PC-9 (cell line): ENCODE measurements around the gene YES1.

Experiments
- EZH2 ChIP-seq: fragments of 200-600 bp; sonication (generic); IDR thresholded peaks from 2 replicates; pipeline ENCODE4 v1.8.0; 2017; ENCODE audit warnings: antibody characterized with exemption, low read depth
- TF ChIP-seq, protein P1 (sequence below): fragments of 200-600 bp; sonication (generic); conservative IDR thresholded peaks from 2 replicates; pipeline ENCODE4 v1.6.1; 2017; ENCODE audit warnings: mixed run types, antibody characterized with exemption, mild to moderate bottlenecking, moderate library complexity

- TF ChIP-seq, protein P1, sequence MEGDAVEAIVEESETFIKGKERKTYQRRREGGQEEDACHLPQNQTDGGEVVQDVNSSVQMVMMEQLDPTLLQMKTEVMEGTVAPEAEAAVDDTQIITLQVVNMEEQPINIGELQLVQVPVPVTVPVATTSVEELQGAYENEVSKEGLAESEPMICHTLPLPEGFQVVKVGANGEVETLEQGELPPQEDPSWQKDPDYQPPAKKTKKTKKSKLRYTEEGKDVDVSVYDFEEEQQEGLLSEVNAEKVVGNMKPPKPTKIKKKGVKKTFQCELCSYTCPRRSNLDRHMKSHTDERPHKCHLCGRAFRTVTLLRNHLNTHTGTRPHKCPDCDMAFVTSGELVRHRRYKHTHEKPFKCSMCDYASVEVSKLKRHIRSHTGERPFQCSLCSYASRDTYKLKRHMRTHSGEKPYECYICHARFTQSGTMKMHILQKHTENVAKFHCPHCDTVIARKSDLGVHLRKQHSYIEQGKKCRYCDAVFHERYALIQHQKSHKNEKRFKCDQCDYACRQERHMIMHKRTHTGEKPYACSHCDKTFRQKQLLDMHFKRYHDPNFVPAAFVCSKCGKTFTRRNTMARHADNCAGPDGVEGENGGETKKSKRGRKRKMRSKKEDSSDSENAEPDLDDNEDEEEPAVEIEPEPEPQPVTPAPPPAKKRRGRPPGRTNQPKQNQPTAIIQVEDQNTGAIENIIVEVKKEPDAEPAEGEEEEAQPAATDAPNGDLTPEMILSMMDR, result peak; percentile 91
- no peak for TF ChIP-seq EZH2
These were observed 70.0 kb downstream of the YES1 start for GRCh38 chr18:741931-742512.
